ENCODE data around the gene MANBA.

The MANBA gene

DNA sequence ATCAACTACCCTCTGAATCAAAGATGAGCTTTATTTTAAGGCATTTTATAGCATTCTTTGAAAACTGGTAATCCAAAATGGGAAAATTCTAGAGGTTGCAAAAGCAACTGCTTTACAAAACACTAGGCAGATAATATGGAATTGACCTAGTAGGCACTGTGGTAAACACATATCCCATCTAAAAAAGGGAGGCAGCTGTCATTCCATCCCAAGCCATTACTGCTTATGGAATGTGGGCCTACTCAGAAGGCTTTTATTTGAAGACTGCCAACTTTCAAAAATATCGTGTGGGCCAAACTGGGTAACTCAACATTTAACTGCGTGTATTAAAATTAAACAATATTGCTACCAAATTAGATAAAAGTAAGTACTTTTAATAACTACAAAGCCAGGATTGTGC, 47.2 kb upstream of the MANBA start:
- Histone ChIP-seq H3F3A (ENCODE audit: low read depth) (no peaks in the 10 kb centered on the region), H3K4me2 (ENCODE audit: low read depth, low read length, poor library complexity, severe bottlenecking) (no peak overlapping the region), H3K27me3 (ENCODE audit: insufficient read depth, low read length, poor library complexity, severe bottlenecking) (no peaks in the 10 kb centered on the region), H3K9me2 (replicated peaks; ENCODE audit: low read depth, low read length) (no peaks in the 10 kb centered on the region), H2AFZ (ENCODE audit: low read length) (no peak overlapping the region), H3K79me2 (ENCODE audit: insufficient read depth, low read length) (peaks cover 98% of the 10 kb centered on the region), H3K4me1 (ENCODE audit: insufficient read depth, low read length, poor library complexity, severe bottlenecking) (peaks cover 5% of the 10 kb centered on the region), H3K4me3 (ENCODE audit: low read length, poor library complexity, severe bottlenecking) (no peak overlapping the region), H3K36me3 (ENCODE audit: insufficient read depth, low read length) (peaks cover 99% of the 10 kb centered on the region), H4K20me1 (ENCODE audit: insufficient read depth, low read length, poor library complexity, severe bottlenecking) (peaks cover 99% of the 10 kb centered on the region), H3K9me3 (ENCODE audit: insufficient read depth, low read depth, low read length) (no peaks in the 10 kb centered on the region), H3K9ac (ENCODE audit: low read depth, low read length, poor library complexity, severe bottlenecking) (no peak overlapping the region)
- TF ChIP-seq, protein P1, sequence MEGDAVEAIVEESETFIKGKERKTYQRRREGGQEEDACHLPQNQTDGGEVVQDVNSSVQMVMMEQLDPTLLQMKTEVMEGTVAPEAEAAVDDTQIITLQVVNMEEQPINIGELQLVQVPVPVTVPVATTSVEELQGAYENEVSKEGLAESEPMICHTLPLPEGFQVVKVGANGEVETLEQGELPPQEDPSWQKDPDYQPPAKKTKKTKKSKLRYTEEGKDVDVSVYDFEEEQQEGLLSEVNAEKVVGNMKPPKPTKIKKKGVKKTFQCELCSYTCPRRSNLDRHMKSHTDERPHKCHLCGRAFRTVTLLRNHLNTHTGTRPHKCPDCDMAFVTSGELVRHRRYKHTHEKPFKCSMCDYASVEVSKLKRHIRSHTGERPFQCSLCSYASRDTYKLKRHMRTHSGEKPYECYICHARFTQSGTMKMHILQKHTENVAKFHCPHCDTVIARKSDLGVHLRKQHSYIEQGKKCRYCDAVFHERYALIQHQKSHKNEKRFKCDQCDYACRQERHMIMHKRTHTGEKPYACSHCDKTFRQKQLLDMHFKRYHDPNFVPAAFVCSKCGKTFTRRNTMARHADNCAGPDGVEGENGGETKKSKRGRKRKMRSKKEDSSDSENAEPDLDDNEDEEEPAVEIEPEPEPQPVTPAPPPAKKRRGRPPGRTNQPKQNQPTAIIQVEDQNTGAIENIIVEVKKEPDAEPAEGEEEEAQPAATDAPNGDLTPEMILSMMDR (conservative IDR thresholded peaks at IDR 0.05; ENCODE audit: low read length): no peak
- no peak for TF ChIP-seq EZH2phosphoT487 (IDR thresholded peaks at IDR 0.05; ENCODE audit: borderline replicate concordance)

DNA sequence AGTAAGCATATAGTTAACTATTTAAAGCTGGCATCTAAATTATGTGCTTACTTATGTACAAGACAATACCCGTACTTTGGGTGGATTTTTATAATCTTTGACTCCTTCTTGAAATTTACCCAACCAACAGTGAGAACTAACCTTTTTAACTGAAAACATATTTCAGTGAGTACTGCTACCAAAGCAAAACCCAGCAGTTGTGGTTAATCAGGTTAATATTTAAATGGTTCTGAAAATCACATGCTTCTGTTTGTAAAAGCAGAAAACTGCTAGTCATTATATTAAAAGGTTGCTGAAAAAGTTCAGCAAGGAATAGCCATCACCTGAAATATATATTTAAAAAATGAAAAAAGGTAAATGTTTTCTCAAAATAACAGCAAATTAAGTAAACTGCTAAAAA, 46.6 kb upstream of the MANBA start:
- Histone ChIP-seq H3K27me3 (ENCODE audit: insufficient read depth, low read length, poor library complexity, severe bottlenecking) (no peaks in the 10 kb centered on the region), H3K9me2 (replicated peaks; ENCODE audit: low read depth, low read length) (no peaks in the 10 kb centered on the region), H3K4me1 (ENCODE audit: insufficient read depth, low read length, poor library complexity, severe bottlenecking) (peaks cover 5% of the 10 kb centered on the region), H4K20me1 (ENCODE audit: insufficient read depth, low read length, poor library complexity, severe bottlenecking) (peaks cover 99% of the 10 kb centered on the region), H3K4me2 (ENCODE audit: low read depth, low read length, poor library complexity, severe bottlenecking) (no peak overlapping the region), H3K9me3 (ENCODE audit: insufficient read depth, low read depth, low read length) (no peaks in the 10 kb centered on the region), H3K9ac (ENCODE audit: low read depth, low read length, poor library complexity, severe bottlenecking) (no peak overlapping the region), H3K4me3 (ENCODE audit: low read length, poor library complexity, severe bottlenecking) (no peak overlapping the region), H3K79me2 (ENCODE audit: insufficient read depth, low read length) (peaks cover 98% of the 10 kb centered on the region), H3K36me3 (ENCODE audit: insufficient read depth, low read length) (peaks cover 99% of the 10 kb centered on the region), H3F3A (ENCODE audit: low read depth) (no peaks in the 10 kb centered on the region), H2AFZ (ENCODE audit: low read length) (no peak overlapping the region)
- TF ChIP-seq, protein P1 (conservative IDR thresholded peaks at IDR 0.05; ENCODE audit: low read length): no peak
- TF ChIP-seq EZH2phosphoT487 (IDR thresholded peaks at IDR 0.05; ENCODE audit: borderline replicate concordance): no peak

DNA sequence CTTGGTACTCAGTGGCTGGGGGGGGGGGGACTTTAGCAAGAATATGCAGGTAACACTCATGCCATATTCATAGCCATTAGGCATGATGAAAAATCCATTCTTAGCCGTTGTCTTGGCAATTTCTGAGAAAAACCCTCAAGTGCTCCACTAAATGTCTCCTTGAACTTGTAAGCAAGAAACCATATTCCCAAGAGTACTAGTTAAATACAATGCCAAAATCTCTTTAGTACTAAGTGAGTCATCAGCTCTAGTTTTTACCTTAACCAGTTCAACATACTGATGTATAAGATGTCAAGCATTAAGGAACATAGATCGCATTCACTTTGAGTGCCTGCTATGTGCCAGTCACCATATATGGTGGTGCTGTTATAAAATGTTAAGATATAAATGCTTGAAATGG, 39.0 kb upstream of the MANBA start:
- H3F3A ChIP-seq (ENCODE audit: low read depth): no peaks in the 10 kb centered on the region
- no peak overlapping the region for H2AFZ ChIP-seq (ENCODE audit: low read length)
- H3K4me1 ChIP-seq (ENCODE audit: insufficient read depth, low read length, poor library complexity, severe bottlenecking): no peaks in the 10 kb centered on the region
- no peak overlapping the region for H3K4me2 ChIP-seq (ENCODE audit: low read depth, low read length, poor library complexity, severe bottlenecking)
- H3K9me3 ChIP-seq (ENCODE audit: insufficient read depth, low read depth, low read length): no peaks in the 10 kb centered on the region
- H3K36me3 ChIP-seq (ENCODE audit: insufficient read depth, low read length): peaks cover 97% of the 10 kb centered on the region
- H4K20me1 ChIP-seq (ENCODE audit: insufficient read depth, low read length, poor library complexity, severe bottlenecking): peaks cover 73% of the 10 kb centered on the region
- no peak for TF ChIP-seq EZH2phosphoT487 (IDR thresholded peaks at IDR 0.05; ENCODE audit: borderline replicate concordance)
- TF ChIP-seq, protein P1 (conservative IDR thresholded peaks at IDR 0.05; ENCODE audit: low read length): no peak
- H3K9ac ChIP-seq (ENCODE audit: low read depth, low read length, poor library complexity, severe bottlenecking): no peak overlapping the region
- H3K79me2 ChIP-seq (ENCODE audit: insufficient read depth, low read length): peaks cover 50% of the 10 kb centered on the region
- H3K9me2 ChIP-seq (replicated peaks; ENCODE audit: low read depth, low read length): no peaks in the 10 kb centered on the region
- H3K4me3 ChIP-seq (ENCODE audit: low read length, poor library complexity, severe bottlenecking): no peak overlapping the region
- no peaks in the 10 kb centered on the region for H3K27me3 ChIP-seq (ENCODE audit: insufficient read depth, low read length, poor library complexity, severe bottlenecking)

Data from Loucy (cell line).